Brain microvascular endothelial cell (primary cell): ENCODE results near the gene WNK4.
A peak's percentile ranks its signal among the peaks of the same experiment; 100 is the strongest.

Experiments used
- DNase-seq: peaks from one replicate; pipeline ENCODE4 v3.0.0-alpha.2; 2020
- H3K27ac ChIP-seq: fragments of 250-450 bp; sonication (Bioruptor Pico); 2 replicates; pipeline ENCODE4 v1.5.1; 2020; ENCODE audit warnings: mild to moderate bottlenecking, moderate library complexity
- H3K27me3 ChIP-seq: fragments of 250-450 bp; sonication (Bioruptor Pico); replicated peaks from 2 replicates; pipeline ENCODE4 v1.5.1; 2020; ENCODE audit warnings: mild to moderate bottlenecking
- H3K36me3 ChIP-seq: fragments of 250-450 bp; sonication (Bioruptor Pico); replicated peaks from 2 replicates; pipeline ENCODE4 v1.5.1; 2020; ENCODE audit warnings: mild to moderate bottlenecking
- H3K4me3 ChIP-seq: 2 replicates; pipeline ENCODE4 v1.5.1; 2011; ENCODE audit warnings: low read depth, mild to moderate bottlenecking, control low read depth, low read length, moderate library complexity
- CTCF ChIP-seq: IDR thresholded peaks from 2 replicates; pipeline ENCODE4 v1.5.1; 2011; ENCODE audit warnings: low read depth, mild to moderate bottlenecking, moderate library complexity, low read length, control low read depth, inconsistent platforms; ENCODE audit errors: missing control alignments
- in situ Hi-C: cut with HindIII; loops from 2 replicates; pipeline ENCODE4 v1.10.0; 2017; ENCODE audit warnings: low sequenced_read_pairs, low pct_ligation_motif_present

WNK4 gene

DNA sequence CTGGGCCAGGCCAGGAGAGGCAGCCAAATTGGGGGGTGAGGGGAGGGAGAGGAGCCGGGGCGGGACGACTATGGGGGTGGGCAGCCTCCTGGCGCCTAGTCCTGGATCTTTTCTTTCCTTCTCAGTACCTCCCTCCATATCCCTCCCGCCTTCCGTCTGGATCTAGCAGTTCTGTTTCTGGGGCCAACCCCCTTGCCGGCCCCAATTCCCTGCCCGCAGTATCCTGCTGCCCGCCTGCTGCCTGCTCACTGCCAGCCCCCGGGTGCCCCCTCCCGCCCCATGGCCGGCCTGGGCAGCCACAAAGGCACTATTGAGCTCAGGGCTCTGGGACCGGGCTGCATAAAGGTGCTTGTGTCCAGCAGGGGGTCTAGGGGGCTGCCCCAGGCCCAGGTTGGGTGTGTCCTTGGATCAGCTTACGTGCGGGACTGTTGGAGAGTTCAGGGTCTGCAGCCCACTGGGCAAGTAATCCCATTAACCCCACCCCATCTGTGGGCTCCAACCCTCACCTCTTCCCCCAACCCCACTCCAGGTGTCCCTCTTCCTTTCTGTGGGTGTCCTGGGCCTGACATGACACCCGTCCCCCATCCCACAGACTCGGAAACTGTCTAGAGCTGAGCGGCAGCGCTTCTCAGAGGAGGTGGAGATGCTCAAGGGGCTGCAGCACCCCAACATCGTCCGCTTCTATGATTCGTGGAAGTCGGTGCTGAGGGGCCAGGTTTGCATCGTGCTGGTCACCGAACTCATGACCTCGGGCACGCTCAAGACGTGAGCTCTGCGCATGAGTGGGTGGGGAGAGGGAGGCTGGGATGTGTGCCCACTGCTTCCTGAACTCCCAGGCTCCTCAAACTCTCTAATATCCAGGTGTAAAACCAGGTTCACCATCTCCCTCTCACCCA, 2.0 kb downstream of the WNK4 start:
- peaks cover 9% of the 10 kb centered on the region for H3K36me3 ChIP-seq
- TF ChIP-seq CTCF: no peak
- in situ Hi-C loops: no loop called here
- H3K27ac ChIP-seq: no peak overlapping the region
- no peaks in the 10 kb centered on the region for H3K27me3 ChIP-seq
- DNase-seq: no peak
- H3K4me3 ChIP-seq: peak overlapping the region; percentile 60

DNA sequence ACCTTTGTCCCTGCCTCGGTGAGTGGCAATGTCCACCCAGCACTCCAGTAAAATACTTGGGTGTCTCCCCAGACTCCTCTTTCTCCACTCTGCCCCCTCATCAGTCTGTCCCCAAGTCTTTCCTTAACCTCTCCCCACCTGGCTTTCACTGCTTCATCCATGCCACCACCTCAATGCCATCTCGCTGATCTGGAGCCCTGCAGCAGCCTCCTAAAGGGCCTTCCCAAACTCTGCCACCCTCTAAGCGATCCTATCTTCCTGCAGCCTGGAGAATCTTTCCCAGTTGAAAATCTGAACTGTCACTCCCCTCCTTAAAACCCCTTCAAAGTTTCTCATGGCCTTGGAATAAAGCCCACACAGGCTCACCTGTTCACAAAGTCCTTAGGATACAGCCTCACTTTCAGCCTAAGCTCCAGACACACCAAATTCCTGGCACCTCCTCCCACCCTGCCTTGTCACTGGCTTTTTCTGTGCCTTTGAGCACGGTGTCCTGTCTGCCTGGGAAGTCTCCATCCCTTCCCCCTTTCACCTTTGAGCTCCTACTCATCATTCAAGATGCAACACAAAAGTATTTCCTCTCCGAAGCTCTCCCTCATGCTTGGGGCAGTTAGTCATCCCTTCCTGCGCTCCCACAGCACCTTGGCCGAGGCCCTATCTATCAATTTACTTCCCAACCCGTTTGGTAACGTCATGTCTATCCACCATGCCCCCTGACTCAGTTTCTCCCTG, 2.8 kb downstream of the WNK4 start:
- no peak overlapping the region for H3K27ac ChIP-seq
- DNase-seq: peak; percentile 61
- TF ChIP-seq CTCF: no peak
- H3K36me3 ChIP-seq: peaks cover 12% of the 10 kb centered on the region
- H3K4me3 ChIP-seq: peak overlapping the region; percentile 60
- in situ Hi-C loops: no loop called here
- no peaks in the 10 kb centered on the region for H3K27me3 ChIP-seq

DNA sequence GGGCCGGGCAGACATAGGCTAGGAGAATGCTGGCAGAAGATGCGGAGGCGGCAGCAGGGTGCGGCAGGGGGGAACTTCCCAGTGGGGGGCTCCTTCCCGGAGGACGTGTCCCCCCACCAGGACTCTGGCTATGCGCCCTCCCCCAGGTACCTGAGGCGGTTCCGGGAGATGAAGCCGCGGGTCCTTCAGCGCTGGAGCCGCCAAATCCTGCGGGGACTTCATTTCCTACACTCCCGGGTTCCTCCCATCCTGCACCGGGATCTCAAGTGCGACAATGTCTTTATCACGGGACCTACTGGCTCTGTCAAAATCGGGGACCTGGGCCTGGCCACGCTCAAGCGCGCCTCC, 3.4 kb downstream of the WNK4 start:
- in situ Hi-C loops: no loop called here
- Histone ChIP-seq H3K27ac (no peak overlapping the region), H3K4me3 (no peak overlapping the region), H3K27me3 (no peaks in the 10 kb centered on the region), H3K36me3 (peaks cover 18% of the 10 kb centered on the region)
- DNase-seq: no peak
- no peak for TF ChIP-seq CTCF

GRCh38 chr17:42784409-42784808, 4.0 kb downstream of the WNK4 start:
- DNase-seq: no peak
- Histone ChIP-seq H3K4me3 (no peak overlapping the region), H3K27me3 (no peaks in the 10 kb centered on the region), H3K27ac (no peak overlapping the region), H3K36me3 (peaks cover 15% of the 10 kb centered on the region)
- in situ Hi-C loops: no loop called here
- TF ChIP-seq CTCF: no peak

DNA sequence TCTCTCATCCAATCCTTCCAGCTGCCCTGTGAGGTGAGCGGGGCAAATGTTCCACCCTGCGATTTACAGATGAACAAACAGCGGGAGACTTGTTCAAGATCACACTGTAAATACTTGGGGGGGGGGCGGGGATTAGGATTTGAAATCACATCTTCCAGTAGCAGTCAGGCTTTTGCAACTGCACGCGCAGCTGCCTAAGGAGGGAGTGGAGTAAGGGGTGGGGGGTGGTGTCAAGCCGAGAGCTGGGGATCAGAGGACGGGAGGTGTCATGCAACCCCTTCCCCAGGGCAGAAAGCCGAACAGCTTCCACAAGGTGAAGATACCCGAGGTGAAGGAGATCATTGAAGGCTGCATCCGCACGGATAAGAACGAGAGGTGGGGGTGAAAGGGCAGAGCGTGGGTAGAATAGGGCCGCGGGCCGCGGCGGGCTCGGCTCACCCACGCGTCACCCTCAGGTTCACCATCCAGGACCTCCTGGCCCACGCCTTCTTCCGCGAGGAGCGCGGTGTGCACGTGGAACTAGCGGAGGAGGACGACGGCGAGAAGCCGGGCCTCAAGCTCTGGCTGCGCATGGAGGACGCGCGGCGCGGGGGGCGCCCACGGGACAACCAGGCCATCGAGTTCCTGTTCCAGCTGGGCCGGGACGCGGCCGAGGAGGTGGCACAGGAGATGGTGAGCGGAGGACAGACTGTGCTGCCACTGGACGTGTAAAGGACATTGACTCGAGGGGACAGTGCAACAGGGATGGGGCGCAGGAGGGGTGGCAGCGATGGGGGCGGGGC, 4.6 kb downstream of the WNK4 start:
- Histone ChIP-seq H3K4me3 (no peak overlapping the region), H3K27me3 (no peaks in the 10 kb centered on the region), H3K36me3 (peaks cover 15% of the 10 kb centered on the region), H3K27ac (no peak overlapping the region)
- no peak for DNase-seq
- in situ Hi-C loops: no loop called here
- TF ChIP-seq CTCF: no peak
